GM18867 (cell line): Measurements from ENCODE around the gene ZBTB7B.

Experiments used
- ATAC-seq: cut with Tn5 transposase; IDR thresholded peaks from one replicate; pipeline ENCODE4 v1.9.1; 2021; ENCODE audit warnings: mild to moderate bottlenecking, moderate library complexity; ENCODE audit not compliant: unreplicated experiment

Gene ZBTB7B

DNA sequence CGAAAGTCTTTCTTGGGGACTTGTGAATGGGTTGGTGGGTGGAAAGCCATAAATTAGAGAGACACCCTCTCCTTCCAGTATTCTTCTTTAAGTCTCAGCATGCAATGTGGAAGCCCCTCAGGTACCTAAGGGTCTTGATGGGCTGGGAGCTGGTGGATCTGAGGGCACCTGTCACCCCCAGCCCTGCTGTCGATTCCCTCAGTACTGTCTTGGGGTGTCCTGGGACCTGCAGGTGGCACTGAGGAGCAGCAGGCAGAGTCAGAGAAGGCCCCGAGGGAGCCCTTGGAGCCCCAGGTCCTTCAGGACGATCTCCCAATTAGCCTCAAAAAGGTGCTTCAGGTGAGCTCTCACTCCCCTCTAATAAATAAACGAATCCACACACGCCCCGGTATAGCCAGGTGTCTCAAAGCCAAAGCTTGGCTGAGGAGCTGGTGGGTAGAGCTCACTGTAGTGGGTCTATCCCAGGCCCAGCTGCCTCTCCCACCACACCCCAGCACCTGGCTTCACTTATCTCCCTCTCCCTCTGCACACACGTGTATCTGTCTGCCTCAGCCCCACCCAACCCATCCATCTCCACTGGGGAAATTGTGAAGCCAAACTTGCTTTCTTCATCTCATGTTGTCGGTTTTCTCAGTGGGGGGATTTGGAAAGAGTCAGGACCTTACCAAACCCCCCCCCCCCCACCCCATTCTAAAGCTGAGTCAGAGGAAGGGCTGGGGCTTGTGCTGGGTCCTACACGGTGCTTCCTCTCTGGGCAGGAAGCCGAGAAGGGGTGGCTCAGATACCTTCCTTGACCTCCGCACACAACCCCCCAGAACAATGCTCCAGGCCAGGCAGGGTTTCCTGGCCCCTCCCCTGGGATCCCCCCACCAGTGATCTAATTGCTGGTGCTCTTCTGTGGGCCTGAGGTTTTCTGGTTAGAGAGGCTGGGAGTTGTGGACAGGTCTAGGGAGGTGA, 50.1 kb downstream of the ZBTB7B start:
- ATAC-seq = no peak

DNA sequence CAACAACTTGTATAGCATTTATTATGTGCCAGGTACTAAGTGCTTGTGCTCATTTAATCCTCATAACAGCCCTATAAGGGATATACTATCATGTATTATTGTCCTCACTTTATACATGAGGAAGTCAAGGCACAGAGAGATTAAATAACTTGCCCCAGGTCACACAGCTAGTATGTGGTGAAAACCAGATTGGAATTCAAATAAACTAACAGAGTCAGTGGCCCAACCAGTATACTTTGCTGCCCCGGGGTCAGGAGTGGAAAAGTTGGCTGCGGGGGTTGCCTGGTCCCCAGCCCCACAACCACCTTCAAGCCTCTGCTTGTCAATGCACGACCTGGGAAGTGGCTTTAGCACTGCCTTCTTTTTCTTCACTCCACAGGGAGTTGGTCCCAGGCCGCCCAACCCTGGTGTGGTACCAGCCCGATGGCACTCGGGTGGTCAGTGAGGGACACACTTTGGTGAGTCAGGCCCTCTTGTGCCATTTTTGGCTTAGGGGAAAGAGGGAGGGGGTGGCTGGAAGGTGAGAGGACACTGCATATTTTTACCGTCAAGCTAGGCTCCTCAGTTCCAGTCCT, 51.0 kb downstream of the ZBTB7B start:
- ATAC-seq = no peak

DNA sequence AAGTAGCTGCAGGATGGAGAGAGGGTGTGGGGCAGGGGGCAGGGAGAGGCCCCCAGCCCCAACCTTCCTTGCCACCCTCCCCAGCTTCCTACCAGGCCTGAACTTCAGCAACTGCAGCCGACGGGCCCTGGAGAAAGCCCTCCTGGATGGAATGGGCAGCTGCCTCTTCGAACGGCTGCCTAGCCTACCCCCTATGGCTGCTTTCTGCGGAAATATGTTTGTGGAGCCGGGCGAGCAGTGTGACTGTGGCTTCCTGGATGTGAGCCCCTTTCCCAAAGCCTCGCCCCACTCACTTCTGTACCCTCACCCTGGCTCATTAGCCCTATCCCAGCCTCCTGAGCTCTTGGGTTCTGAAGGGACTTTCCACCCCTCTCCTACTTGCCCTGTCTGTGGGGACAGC, 54.5 kb downstream of the ZBTB7B start:
- ATAC-seq = no peak

DNA sequence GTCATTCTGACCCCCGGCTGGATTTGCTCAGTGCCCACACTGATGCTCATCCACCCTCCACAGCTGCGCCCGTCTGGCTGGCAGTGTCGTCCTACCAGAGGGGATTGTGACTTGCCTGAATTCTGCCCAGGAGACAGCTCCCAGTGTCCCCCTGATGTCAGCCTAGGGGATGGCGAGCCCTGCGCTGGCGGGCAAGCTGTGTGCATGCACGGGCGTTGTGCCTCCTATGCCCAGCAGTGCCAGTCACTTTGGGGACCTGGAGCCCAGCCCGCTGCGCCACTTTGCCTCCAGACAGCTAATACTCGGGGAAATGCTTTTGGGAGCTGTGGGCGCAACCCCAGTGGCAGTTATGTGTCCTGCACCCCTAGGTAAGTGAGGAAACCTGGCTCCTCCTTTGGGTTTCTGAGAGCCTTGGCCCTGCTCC, 55.2 kb downstream of the ZBTB7B start:
- no peak for ATAC-seq

DNA sequence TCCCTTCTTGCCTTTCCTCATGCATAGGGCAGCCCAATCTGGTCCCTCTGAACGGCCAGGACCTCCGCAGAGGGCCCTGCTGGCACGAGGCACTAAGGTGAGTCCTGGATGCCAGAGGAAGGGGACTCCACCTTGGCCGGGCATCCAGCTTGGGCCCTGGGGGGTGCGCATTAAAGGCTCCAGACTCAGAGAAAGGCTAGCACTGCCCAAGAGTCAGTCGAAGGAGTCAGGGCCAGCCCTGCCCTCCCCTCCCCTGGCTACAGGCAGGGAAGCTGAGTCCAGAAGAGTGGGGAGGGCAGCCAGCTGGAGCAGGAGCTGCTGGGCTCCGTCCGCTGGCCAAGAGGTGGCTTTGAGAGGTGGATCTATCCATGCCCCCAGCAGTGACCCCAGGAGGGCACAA, 58.1 kb downstream of the ZBTB7B start:
- ATAC-seq = no peak

DNA sequence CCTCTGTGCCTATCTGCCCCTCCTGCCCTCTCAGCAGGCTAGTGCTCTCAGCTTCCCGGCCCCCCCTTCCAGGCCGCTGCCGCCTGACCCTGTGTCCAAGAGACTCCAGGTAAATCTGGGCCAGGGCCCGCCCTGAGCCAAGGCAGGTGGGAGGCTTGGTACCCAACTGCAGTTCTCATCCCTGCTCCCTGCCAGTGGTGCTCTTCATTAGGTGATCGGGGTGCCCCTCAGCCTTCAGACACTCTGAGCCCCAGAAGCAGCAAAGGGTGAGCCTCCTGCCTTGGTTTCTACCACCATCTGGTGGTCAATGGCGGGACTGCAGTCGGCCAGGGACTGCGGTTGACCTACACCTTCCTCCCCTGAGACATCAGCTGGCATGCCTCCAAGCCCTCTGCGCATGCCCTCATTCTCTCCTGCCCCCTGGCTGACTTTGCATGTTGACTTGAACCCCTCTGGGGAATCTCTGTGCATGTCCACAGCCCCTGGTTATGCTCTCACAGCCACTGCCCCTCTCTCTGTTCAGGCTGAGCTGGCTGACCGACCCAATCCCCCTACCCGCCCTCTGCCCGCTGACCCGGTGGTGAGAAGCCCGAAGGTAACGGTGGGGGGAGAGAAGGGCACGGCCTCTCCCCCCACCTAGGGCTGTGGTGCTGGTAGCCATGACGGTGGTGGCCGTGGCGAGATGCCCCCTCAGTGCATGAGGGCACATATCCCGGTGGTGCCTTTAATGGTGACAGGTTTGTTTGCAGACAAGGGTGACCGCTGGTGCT, 59.0 kb downstream of the ZBTB7B start:
- ATAC-seq = peak; percentile 43

DNA sequence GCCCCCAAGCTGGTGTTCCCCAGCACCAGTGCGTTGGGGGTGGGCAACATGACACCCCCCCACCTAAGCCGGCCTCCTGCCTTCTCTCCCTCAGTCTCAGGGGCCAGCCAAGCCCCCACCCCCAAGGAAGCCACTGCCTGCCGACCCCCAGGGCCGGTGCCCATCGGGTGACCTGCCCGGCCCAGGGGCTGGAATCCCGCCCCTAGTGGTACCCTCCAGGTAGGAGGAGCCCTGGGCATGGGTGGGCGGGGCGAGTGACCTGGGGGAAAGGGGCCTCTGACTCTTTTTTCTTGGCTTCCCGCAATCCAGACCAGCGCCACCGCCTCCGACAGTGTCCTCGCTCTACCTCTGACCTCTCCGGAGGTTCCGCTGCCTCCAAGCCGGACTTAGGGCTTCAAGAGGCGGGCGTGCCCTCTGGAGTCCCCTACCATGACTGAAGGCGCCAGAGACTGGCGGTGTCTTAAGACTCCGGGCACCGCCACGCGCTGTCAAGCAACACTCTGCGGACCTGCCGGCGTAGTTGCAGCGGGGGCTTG, 59.6 kb downstream of the ZBTB7B start:
- no peak for ATAC-seq

DNA sequence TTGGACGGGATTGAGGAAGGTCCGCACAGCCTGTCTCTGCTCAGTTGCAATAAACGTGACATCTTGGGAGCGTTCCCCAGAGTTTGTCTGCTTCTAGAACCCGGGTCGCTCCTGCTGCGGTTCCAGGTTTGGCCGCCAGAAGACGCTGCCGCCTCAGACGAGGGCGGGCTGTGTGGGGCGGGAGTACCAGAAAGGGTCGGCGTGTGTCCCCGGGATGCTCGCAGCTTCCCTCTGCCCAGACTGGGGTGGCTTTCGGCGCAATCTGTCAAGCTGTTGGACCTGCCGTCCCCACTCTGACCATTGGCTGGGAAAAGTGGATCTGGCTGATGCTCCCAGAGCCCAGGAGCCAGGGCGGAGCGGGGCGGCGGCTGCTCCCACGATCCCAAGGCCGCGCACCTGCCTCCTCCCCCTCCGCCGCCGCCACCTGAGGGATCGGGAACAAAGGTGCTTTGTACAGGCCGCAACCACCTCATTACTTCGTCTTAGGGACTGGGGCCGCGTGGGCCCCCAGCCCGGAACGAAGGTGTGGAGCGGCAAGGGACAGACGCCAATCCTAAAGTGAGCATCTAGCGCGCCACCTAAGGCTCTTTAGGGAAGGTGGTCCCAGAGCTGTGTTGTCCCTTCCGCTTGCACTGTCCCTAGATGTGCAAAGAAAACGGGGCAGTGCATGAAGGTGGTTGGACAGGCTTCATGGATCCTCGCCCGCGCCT, 60.3 kb downstream of the ZBTB7B start:
- ATAC-seq = peak; percentile 10

DNA sequence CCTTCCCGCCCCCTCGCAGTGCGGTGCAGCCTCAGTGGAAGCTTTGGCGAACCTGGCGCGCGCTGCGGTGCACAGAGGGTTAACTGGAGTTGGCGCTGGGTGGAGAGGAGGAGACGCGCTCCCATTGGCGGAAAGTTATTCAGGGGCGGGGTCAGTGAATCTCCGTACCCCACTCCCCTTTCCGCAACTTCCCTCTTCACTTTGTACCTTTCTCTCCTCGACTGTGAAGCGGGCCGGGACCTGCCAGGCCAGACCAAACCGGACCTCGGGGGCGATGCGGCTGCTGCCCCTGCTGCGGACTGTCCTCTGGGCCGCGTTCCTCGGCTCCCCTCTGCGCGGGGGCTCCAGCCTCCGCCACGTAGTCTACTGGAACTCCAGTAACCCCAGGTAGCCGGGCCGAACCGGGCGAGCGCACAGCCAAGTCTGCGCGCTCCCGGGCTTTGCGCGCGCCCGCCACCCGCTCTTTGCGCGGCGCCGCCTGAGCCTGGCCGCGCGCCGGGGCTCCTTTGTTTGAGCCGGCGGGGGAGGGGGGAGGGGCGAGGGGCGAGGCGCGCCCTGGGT, 61.0 kb downstream of the ZBTB7B start, which contains the start of gene EFNA4:
Gene EFNA4 (plus strand): TSS at position 191 of the 561 bp plus-strand sequence. CDS start 84 bp downstream, at position 275.
- peak; percentile 69 for ATAC-seq

DNA sequence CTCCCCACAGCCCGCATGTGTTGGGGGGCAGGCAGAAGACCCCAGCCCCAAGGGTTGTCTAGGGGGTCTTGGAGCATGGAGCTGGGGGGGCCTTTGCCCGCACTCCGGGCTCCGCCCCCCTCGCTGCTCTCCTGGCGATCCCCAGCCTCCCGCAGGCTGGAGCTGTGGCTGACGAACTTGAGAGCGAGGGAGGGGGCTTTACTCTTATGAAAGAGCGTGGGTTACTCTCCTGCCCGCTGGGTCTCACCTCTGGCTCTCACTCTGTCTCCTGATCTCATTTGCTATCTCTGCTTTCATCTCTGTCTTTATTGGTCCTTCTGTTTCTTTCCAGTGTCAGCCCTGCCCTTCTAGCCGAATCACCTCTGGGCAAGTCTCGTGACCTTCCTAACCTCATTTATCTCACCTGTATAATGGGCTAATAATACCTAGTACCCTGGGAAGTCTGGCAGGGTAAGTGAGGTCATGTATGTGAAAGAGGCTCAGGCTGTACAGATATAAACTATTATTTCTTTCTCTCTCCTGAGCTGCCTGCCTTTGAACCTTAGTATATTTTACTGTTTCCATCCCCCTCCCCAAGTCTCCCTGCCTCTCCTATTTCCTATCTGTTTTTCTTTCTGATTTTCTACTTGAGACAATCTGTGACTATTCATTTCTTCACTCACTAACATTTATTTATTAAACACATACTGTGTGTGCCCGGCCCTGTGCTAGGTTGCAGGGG, 61.7 kb downstream of the ZBTB7B start:
- ATAC-seq = no peak

DNA sequence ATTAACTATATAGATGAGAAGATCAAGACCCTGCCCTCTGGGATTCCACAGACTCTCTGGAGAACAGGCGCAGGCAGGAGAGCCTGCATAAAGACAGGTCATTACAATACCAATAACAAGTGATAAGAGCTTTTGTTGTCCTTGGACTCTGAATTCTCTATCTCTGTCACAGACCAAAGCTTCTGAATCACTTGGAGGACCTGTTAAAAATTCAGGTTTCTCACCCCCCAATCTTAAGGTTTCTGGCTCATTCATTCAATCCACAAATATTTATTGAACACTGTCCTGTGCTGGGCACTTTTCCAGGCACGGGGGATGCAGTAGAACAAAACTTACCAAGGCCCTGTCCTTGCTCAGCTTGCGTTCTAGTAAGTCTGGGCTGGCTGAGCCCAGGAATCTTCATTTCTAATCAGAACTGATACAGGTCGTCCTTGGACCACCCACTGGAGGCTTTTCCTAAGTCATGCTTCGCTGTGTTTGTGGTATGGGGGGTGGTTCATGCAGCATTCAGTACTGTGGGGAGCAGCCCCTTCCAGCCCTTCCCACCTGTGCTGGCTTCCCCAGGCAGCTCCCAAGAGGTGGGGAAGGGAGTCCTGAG, 62.3 kb downstream of the ZBTB7B start:
- ATAC-seq = no peak

DNA sequence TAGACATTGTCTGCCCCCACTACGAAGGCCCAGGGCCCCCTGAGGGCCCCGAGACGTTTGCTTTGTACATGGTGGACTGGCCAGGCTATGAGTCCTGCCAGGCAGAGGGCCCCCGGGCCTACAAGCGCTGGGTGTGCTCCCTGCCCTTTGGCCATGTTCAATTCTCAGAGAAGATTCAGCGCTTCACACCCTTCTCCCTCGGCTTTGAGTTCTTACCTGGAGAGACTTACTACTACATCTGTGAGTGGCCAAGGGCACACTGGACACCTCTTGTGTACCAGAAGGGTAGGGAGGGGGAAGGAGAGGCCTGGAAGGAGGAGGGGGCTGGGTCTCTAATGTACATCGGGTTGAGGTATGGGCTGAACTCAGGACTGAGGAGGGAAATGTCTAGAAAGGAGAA, 64.2 kb downstream of the ZBTB7B start:
- ATAC-seq = no peak
